DOHH2 (cell line): ENCODE results near the gene MOXD1.
A peak's percentile ranks its signal among the peaks of the same experiment; 100 is the strongest.
"Not testable (repeated sequence)": the region's sequence is repeated elsewhere in the genome, so short reads cannot be mapped to it uniquely, and the experiment has no call there.

Experiments
- H3F3A ChIP-seq: fragments of 200-600 bp; sonication (generic), shearing (Covaris generic); 2 replicates; pipeline ENCODE4 v1.6.0; 2016; ENCODE audit warnings: antibody characterized with exemption, mild to moderate bottlenecking; ENCODE audit not compliant: control insufficient read depth, insufficient read depth
- H3K27ac ChIP-seq: fragments of 200-600 bp; sonication (generic); 2 replicates; pipeline ENCODE4 v1.5.1; 2014; ENCODE audit warnings: low read depth, mild to moderate bottlenecking, low read length, moderate library complexity
- H3K27me3 ChIP-seq: fragments of 200-600 bp; sonication (generic); 2 replicates; pipeline ENCODE4 v1.6.1; 2014; ENCODE audit warnings: mild to moderate bottlenecking, low read length, mixed read lengths; ENCODE audit not compliant: control insufficient read depth
- H3K36me3 ChIP-seq: fragments of 200-600 bp; sonication (generic); 2 replicates; pipeline ENCODE4 v1.6.1; 2014; ENCODE audit warnings: mild to moderate bottlenecking, low read length, moderate library complexity, mixed read lengths; ENCODE audit not compliant: control insufficient read depth
- H3K4me1 ChIP-seq: fragments of 200-600 bp; sonication (generic); 2 replicates; pipeline ENCODE4 v1.6.1; 2014; ENCODE audit warnings: mild to moderate bottlenecking, low read length, mixed read lengths; ENCODE audit not compliant: control insufficient read depth
- H3K4me2 ChIP-seq: fragments of 200-600 bp; sonication (generic); 2 replicates; pipeline ENCODE4 v1.6.0; 2014; ENCODE audit warnings: mild to moderate bottlenecking, low read length, moderate library complexity
- H3K4me3 ChIP-seq: fragments of 200-600 bp; sonication (generic); 2 replicates; pipeline ENCODE4 v1.5.1; 2014; ENCODE audit warnings: mild to moderate bottlenecking, low read length, mixed read lengths
- H3K79me2 ChIP-seq: fragments of 200-600 bp; sonication (generic); 2 replicates; pipeline ENCODE4 v1.6.1; 2014; ENCODE audit warnings: mild to moderate bottlenecking, low read length, mixed read lengths; ENCODE audit not compliant: control insufficient read depth
- H3K9me2 ChIP-seq: fragments of 200-600 bp; sonication (generic); replicated peaks from 2 replicates; pipeline ENCODE4 v1.6.1; 2014; ENCODE audit warnings: mild to moderate bottlenecking, low read length, mixed read lengths; ENCODE audit not compliant: control insufficient read depth
- H3K9me3 ChIP-seq: fragments of 200-600 bp; sonication (generic); 2 replicates; pipeline ENCODE4 v1.6.1; 2014; ENCODE audit warnings: antibody characterized with exemption, low read length, mixed read lengths; ENCODE audit not compliant: control insufficient read depth, insufficient read depth
- H4K20me1 ChIP-seq: fragments of 200-600 bp; sonication (generic); 2 replicates; pipeline ENCODE4 v1.6.0; 2014; ENCODE audit warnings: low read depth, mild to moderate bottlenecking, antibody characterized with exemption, low read length, moderate library complexity; ENCODE audit not compliant: control insufficient read depth, insufficient read depth
- EZH2phosphoT487 ChIP-seq: fragments of 200-600 bp; sonication (generic); IDR thresholded peaks from 2 replicates; pipeline ENCODE4 v1.6.1; 2017; ENCODE audit warnings: borderline replicate concordance, mild to moderate bottlenecking, antibody characterized with exemption, low read length, moderate library complexity, mixed read lengths
- TF ChIP-seq, protein P1 (sequence below): fragments of 200-600 bp; sonication (generic); IDR thresholded peaks from one replicate; pipeline ENCODE4 v1.5.1; 2014; ENCODE audit warnings: antibody characterized with exemption, mild to moderate bottlenecking, low read depth, low read length; ENCODE audit not compliant: poor library complexity, severe bottlenecking

Gene MOXD1

DNA sequence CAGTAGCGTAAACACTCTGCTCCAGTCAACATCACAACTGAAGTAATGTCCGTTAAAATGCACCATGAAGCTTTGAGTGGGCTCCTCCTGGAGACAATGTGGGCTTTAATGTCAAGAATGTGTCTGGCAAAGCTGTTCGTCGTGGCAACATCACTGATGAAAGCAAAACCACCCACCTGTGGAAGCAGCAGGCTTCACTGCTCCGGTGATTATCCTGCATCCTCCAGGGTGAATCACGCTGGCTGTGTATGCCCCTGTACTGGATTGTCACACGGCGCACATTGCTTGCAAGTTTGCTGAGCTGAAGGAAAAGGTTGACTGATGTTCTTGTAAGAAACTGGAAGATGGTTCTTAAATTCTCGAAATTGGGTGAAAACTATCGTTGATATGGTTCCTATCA is 128.5 kb downstream of the MOXD1 start:
- Histone ChIP-seq H3K4me2 (no peak overlapping the region), H3K9me3 (no peaks in the 10 kb centered on the region), H3F3A (0 out of 2 replicates have a peak, but pooled peaks cover 3% of the 10 kb centered on the region), H3K4me3 (no peak overlapping the region), H3K9me2 (no peaks in the 10 kb centered on the region), H3K27ac (no peak overlapping the region), H4K20me1 (no peaks in the 10 kb centered on the region), H3K27me3 (no peaks in the 10 kb centered on the region), H3K79me2 (no peaks in the 10 kb centered on the region), H3K36me3 (no peaks in the 10 kb centered on the region; the same call in 1 of the 2 replicates), H3K4me1 (peaks cover 43% of the 10 kb centered on the region)
- no peak for TF ChIP-seq EZH2phosphoT487
- TF ChIP-seq, protein P1, sequence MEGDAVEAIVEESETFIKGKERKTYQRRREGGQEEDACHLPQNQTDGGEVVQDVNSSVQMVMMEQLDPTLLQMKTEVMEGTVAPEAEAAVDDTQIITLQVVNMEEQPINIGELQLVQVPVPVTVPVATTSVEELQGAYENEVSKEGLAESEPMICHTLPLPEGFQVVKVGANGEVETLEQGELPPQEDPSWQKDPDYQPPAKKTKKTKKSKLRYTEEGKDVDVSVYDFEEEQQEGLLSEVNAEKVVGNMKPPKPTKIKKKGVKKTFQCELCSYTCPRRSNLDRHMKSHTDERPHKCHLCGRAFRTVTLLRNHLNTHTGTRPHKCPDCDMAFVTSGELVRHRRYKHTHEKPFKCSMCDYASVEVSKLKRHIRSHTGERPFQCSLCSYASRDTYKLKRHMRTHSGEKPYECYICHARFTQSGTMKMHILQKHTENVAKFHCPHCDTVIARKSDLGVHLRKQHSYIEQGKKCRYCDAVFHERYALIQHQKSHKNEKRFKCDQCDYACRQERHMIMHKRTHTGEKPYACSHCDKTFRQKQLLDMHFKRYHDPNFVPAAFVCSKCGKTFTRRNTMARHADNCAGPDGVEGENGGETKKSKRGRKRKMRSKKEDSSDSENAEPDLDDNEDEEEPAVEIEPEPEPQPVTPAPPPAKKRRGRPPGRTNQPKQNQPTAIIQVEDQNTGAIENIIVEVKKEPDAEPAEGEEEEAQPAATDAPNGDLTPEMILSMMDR, result no peak

DNA sequence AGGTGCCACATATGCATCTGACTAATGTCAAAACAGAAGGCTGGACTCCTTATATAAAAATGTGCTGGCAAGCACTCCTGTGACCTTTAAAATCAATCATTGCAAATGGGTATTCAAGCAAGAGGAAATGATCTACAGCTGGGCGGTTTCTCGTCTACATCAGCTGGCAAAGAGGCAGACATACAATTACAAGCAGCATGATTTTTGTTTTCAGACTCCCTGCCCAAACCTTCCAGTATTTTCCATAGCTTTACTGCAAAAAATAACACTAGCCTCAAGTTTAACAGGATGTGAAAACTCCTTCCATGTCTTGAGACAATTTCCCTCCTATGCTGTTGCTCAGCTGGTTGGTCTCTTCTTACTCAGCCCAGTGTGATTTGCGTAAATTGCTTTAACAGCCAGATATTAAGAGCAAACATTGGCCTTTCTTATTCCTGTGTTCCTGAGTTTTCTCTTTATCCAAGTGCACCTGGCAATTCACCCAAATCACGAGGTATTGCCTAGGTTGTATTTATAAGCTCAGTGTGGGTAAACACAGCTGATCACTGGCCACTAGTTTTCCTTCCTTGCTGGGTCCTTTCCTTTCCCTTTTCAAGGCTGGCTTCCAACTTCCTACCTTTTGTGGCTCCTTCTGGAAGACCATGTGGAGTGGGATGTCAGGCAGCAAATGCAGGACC is 130.4 kb downstream of the MOXD1 start:
- Histone ChIP-seq H3K79me2 (no peaks in the 10 kb centered on the region), H3K4me1 (peaks cover 53% of the 10 kb centered on the region), H3K4me3 (peak overlapping the region; percentile 23), H3K9me2 (no peaks in the 10 kb centered on the region), H4K20me1 (no peaks in the 10 kb centered on the region), H3K27ac (no peak overlapping the region), H3K36me3 (no peaks in the 10 kb centered on the region; the same call in 1 of the 2 replicates), H3F3A (peaks cover 9% of the 10 kb centered on the region; the same call in 1 of the 2 replicates), H3K9me3 (no peaks in the 10 kb centered on the region), H3K4me2 (peak overlapping the region; percentile 44), H3K27me3 (no peaks in the 10 kb centered on the region)
- TF ChIP-seq, protein P1, result no peak
- no peak for TF ChIP-seq EZH2phosphoT487

DNA sequence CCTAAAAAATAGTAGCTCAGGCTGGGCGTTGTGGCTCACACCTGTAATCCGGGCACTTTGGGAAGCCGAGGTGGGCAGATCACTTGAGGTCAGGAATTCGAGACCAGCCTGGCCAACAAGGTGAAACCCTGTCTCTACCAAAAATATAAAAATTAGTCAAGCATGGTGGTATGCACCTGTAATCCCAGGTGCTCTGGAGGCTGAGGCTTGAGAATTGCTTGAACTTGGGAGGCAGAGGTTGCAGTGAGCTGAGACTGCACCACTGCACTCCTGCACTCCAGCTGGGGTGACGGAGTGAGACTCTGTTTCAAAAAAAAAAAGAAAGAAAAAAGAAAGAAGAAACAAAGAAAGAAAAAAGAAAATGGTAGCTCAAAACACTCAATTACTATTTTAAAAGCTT is 132.6 kb downstream of the MOXD1 start:
- not testable (repeated sequence) for H3K9me3 ChIP-seq, H3K36me3 ChIP-seq, H3K9me2 ChIP-seq, H3K27me3 ChIP-seq, H4K20me1 ChIP-seq, H3K79me2 ChIP-seq
- peaks cover 11% of the 10 kb centered on the region; the same call in 1 of the 2 replicates for H3F3A ChIP-seq
- peak overlapping the region; percentile 48 for H3K4me3 ChIP-seq
- peak overlapping the region; percentile 58 for H3K27ac ChIP-seq
- peak overlapping the region; percentile 70 for H3K4me2 ChIP-seq
- H3K4me1 ChIP-seq, result peaks cover 53% of the 10 kb centered on the region

DNA sequence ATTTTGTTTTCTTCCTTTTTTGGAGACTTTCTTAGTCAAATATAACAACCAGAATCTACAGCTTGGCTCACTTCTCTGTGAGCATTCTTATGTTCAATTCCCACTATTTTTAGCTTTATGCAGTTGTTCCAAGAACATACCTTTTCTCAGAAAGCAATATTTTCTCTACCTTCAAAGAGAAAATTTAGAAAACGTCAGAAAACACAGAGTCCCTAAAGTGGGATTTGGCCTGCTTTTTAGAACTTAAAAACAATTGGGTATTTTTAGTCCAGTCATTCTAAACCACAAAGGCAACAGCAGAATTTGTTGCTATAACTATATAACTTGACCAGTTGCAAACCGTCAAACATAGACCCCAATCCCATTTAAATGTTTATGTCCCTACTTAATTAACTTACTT is 133.1 kb downstream of the MOXD1 start:
- Histone ChIP-seq H3K9me2 (no peaks in the 10 kb centered on the region), H3K27ac (peak overlapping the region; percentile 58), H4K20me1 (no peaks in the 10 kb centered on the region), H3K27me3 (no peaks in the 10 kb centered on the region), H3F3A (peaks cover 11% of the 10 kb centered on the region; the same call in 1 of the 2 replicates), H3K4me3 (peak overlapping the region; percentile 48), H3K36me3 (no peaks in the 10 kb centered on the region; the same call in 1 of the 2 replicates), H3K9me3 (no peaks in the 10 kb centered on the region), H3K4me2 (peak overlapping the region; percentile 70), H3K79me2 (no peaks in the 10 kb centered on the region), H3K4me1 (peaks cover 53% of the 10 kb centered on the region)
- TF ChIP-seq EZH2phosphoT487, result no peak
- TF ChIP-seq, protein P1, result no peak
